ENCODE results near the gene CACHD1. TPM values are rescaled to one million over a fixed set of nuclear protein-coding genes. Genes with fewer than 3 reads are reported as not detected.

The CACHD1 gene
- total and polyA plus RNA-seq, 4 donors: 4.7 to 49.6 (median 12.5) TPM

GRCh38 chr1:64479874-64480273 is 9.9 kb downstream of the CACHD1 start:
- Histone ChIP-seq H3K4me1 (ENCODE audit: control insufficient read depth in 5 of 5, insufficient read depth in 5 of 5, low read length in 5 of 5) (peaks cover 13 to 72% (median 40%) of the 10 kb centered on the region in 5 donors), H3K9me3 (ENCODE audit: control insufficient read depth in 4 of 4, insufficient read depth in 3 of 4, low read length in 3 of 4) (no peaks in the 10 kb centered on the region), H3K27me3 (ENCODE audit: control insufficient read depth in 3 of 3, insufficient read depth in 3 of 3, low read length in 2 of 3) (no peaks in the 10 kb centered on the region), H3K4me3 (no peak overlapping the region), H3K27ac (ENCODE audit: low read depth in 1 of 2, low read length in 1 of 2) (peak overlapping the region in 1 of 2 donors; percentile 43), H3K36me3 (ENCODE audit: control insufficient read depth in 4 of 4, insufficient read depth in 4 of 4, low read length in 4 of 4) (no peaks in the 10 kb centered on the region), H3K9ac (ENCODE audit: insufficient read depth in 1 of 2, low read length in 2 of 2) (no peak overlapping the region)
- 96 to 97% methylated on average over 1 of the region's 1 CpG for whole genome bisulfite sequencing, 2 donors
- DNase-seq (no peak), ATAC-seq (ENCODE audit: insufficient read depth, low FRiP score) (no peak)
- TF ChIP-seq CTCF (IDR thresholded peaks at IDR 0.05; ENCODE audit: control extremely low read depth, extremely low read depth): no peak

GRCh38 chr1:64480999-64481772 is 11.3 kb downstream of the CACHD1 start:
- peak in 2 of 3 donors; percentile 56 to 72 for DNase-seq
- H3K27me3 ChIP-seq (ENCODE audit: control insufficient read depth in 3 of 3, insufficient read depth in 3 of 3, low read length in 2 of 3): no peaks in the 10 kb centered on the region
- TF ChIP-seq CTCF (IDR thresholded peaks at IDR 0.05; ENCODE audit: control extremely low read depth, extremely low read depth): no peak
- no peaks in the 10 kb centered on the region for H3K9me3 ChIP-seq (ENCODE audit: control insufficient read depth in 4 of 4, insufficient read depth in 3 of 4, low read length in 3 of 4)
- H3K4me3 ChIP-seq: no peak overlapping the region
- H3K36me3 ChIP-seq (ENCODE audit: control insufficient read depth in 4 of 4, insufficient read depth in 4 of 4, low read length in 4 of 4): no peaks in the 10 kb centered on the region
- ATAC-seq (ENCODE audit: insufficient read depth, low FRiP score): no peak
- H3K9ac ChIP-seq (ENCODE audit: insufficient read depth in 1 of 2, low read length in 2 of 2): no peak overlapping the region
- WGBS, 2 donors: 68 to 69% methylated on average over 4 of the region's 4 CpGs
- H3K27ac ChIP-seq (ENCODE audit: low read depth in 1 of 2, low read length in 1 of 2): no peak overlapping the region
- peaks cover 11 to 65% (median 36%) of the 10 kb centered on the region in 5 donors for H3K4me1 ChIP-seq (ENCODE audit: control insufficient read depth in 5 of 5, insufficient read depth in 5 of 5, low read length in 5 of 5)

GRCh38 chr1:64482128-64482527 is 12.2 kb downstream of the CACHD1 start:
- Histone ChIP-seq H3K9me3 (ENCODE audit: control insufficient read depth in 4 of 4, insufficient read depth in 3 of 4, low read length in 3 of 4) (no peaks in the 10 kb centered on the region), H3K9ac (ENCODE audit: insufficient read depth in 1 of 2, low read length in 2 of 2) (no peak overlapping the region), H3K27ac (ENCODE audit: low read depth in 1 of 2, low read length in 1 of 2) (no peak overlapping the region), H3K27me3 (ENCODE audit: control insufficient read depth in 3 of 3, insufficient read depth in 3 of 3, low read length in 2 of 3) (no peaks in the 10 kb centered on the region), H3K4me1 (ENCODE audit: control insufficient read depth in 5 of 5, insufficient read depth in 5 of 5, low read length in 5 of 5) (peaks cover 6 to 56% (median 27%) of the 10 kb centered on the region in 5 donors), H3K36me3 (ENCODE audit: control insufficient read depth in 4 of 4, insufficient read depth in 4 of 4, low read length in 4 of 4) (no peaks in the 10 kb centered on the region), H3K4me3 (no peak overlapping the region)
- ATAC-seq (ENCODE audit: insufficient read depth, low FRiP score): no peak
- no peak for TF ChIP-seq CTCF (IDR thresholded peaks at IDR 0.05; ENCODE audit: control extremely low read depth, extremely low read depth)
- WGBS, 2 donors: 91 to 97% methylated on average over 3 of the region's 3 CpGs
- DNase-seq: no peak

Data from lung (tissue), 12 donors.